ENCODE results near the gene TRIM4.
A peak's percentile ranks its signal among the peaks of the same experiment; 100 is the strongest.
"Not testable (repeated sequence)": the region's sequence is repeated elsewhere in the genome, so short reads cannot be mapped to it uniquely, and the experiment has no call there.

TRIM4 gene

GRCh38 chr7:99943641-99944496, 24.5 kb upstream of the TRIM4 start:
- H3K9me3 ChIP-seq (replicated peaks; ENCODE audit: low read length), result no peaks in the 10 kb centered on the region
- H3K36me3 ChIP-seq (ENCODE audit: insufficient read depth, low read length), result no peaks in the 10 kb centered on the region
- no peak overlapping the region for H3K4me2 ChIP-seq (ENCODE audit: low read length)
- H3K9ac ChIP-seq (ENCODE audit: low read depth, low read length), result no peak overlapping the region
- H3K4me3 ChIP-seq (ENCODE audit: low read length), result no peak overlapping the region
- no peaks in the 10 kb centered on the region for H3K4me1 ChIP-seq (ENCODE audit: control insufficient read depth, insufficient read depth, low read length)
- peaks cover 36% of the 10 kb centered on the region for H3K27me3 ChIP-seq (ENCODE audit: control insufficient read depth, insufficient read depth, low read length)

- Histone ChIP-seq H3K36me3 (ENCODE audit: insufficient read depth, low read length) (no peaks in the 10 kb centered on the region), H3K4me3 (ENCODE audit: low read length) (no peak overlapping the region), H3K9me3 (replicated peaks; ENCODE audit: low read length) (peaks cover 3% of the 10 kb centered on the region), H3K4me1 (ENCODE audit: control insufficient read depth, insufficient read depth, low read length) (no peaks in the 10 kb centered on the region), H3K27me3 (ENCODE audit: control insufficient read depth, insufficient read depth, low read length) (peaks cover 36% of the 10 kb centered on the region), H3K4me2 (ENCODE audit: low read length) (no peak overlapping the region), H3K9ac (ENCODE audit: low read depth, low read length) (no peak overlapping the region)
Measured at GRCh38 chr7:99938296-99938695, 19.0 kb upstream of the TRIM4 start.

- H3K4me1 ChIP-seq (ENCODE audit: control insufficient read depth, insufficient read depth, low read length); H3K36me3 ChIP-seq (ENCODE audit: insufficient read depth, low read length); H3K9me3 ChIP-seq (replicated peaks; ENCODE audit: low read length); H3K9ac ChIP-seq (ENCODE audit: low read depth, low read length); H3K4me2 ChIP-seq (ENCODE audit: low read length); H3K4me3 ChIP-seq (ENCODE audit: low read length): not testable (repeated sequence)
- peaks cover 38% of the 10 kb centered on the region for H3K27me3 ChIP-seq (ENCODE audit: control insufficient read depth, insufficient read depth, low read length)
Measured at GRCh38 chr7:99935009-99935408, 15.7 kb upstream of the TRIM4 start.

GRCh38 chr7:99930376-99930775, 11.0 kb upstream of the TRIM4 start:
- H3K4me2 ChIP-seq (ENCODE audit: low read length), result no peak overlapping the region
- H3K4me3 ChIP-seq (ENCODE audit: low read length), result no peak overlapping the region
- no peak overlapping the region for H3K9ac ChIP-seq (ENCODE audit: low read depth, low read length)
- H3K27me3 ChIP-seq (ENCODE audit: control insufficient read depth, insufficient read depth, low read length), result peaks cover 55% of the 10 kb centered on the region
- H3K4me1 ChIP-seq (ENCODE audit: control insufficient read depth, insufficient read depth, low read length), result peaks cover 4% of the 10 kb centered on the region
- H3K9me3 ChIP-seq (replicated peaks; ENCODE audit: low read length), result no peaks in the 10 kb centered on the region
- H3K36me3 ChIP-seq (ENCODE audit: insufficient read depth, low read length), result no peaks in the 10 kb centered on the region

- no peaks in the 10 kb centered on the region for H3K9me3 ChIP-seq (replicated peaks; ENCODE audit: low read length)
- H3K9ac ChIP-seq (ENCODE audit: low read depth, low read length), result no peak overlapping the region
- H3K27me3 ChIP-seq (ENCODE audit: control insufficient read depth, insufficient read depth, low read length), result peaks cover 50% of the 10 kb centered on the region
- peak overlapping the region; percentile 82 for H3K4me2 ChIP-seq (ENCODE audit: low read length)
- H3K4me3 ChIP-seq (ENCODE audit: low read length), result peak overlapping the region; percentile 61
- H3K36me3 ChIP-seq (ENCODE audit: insufficient read depth, low read length), result no peaks in the 10 kb centered on the region
- peaks cover 4% of the 10 kb centered on the region for H3K4me1 ChIP-seq (ENCODE audit: control insufficient read depth, insufficient read depth, low read length)
Measured at GRCh38 chr7:99929730-99930053, 10.4 kb upstream of the TRIM4 start.

GRCh38 chr7:99928994-99929729, 9.8 kb upstream of the TRIM4 start, which contains the start of gene GJC3:
Gene GJC3, minus strand, starts transcription at chr7:99929620. Its CDS starts 0 bp downstream, at chr7:99929620.
- Histone ChIP-seq H3K4me2 (ENCODE audit: low read length) (peak within 1 kb of the TSS; percentile 82), H3K36me3 (ENCODE audit: insufficient read depth, low read length) (no peaks in the 10 kb centered on the region), H3K4me3 (ENCODE audit: low read length) (peak within 1 kb of the TSS; percentile 61), H3K4me1 (ENCODE audit: control insufficient read depth, insufficient read depth, low read length) (peaks cover 4% of the 10 kb centered on the region), H3K9ac (ENCODE audit: low read depth, low read length) (no peak within 1 kb of the TSS), H3K9me3 (replicated peaks; ENCODE audit: low read length) (no peaks in the 10 kb centered on the region), H3K27me3 (ENCODE audit: control insufficient read depth, insufficient read depth, low read length) (peaks cover 44% of the 10 kb centered on the region)

- Histone ChIP-seq H3K4me3 (ENCODE audit: low read length) (no peak overlapping the region), H3K9ac (ENCODE audit: low read depth, low read length) (no peak overlapping the region), H3K36me3 (ENCODE audit: insufficient read depth, low read length) (no peaks in the 10 kb centered on the region), H3K9me3 (replicated peaks; ENCODE audit: low read length) (no peaks in the 10 kb centered on the region), H3K4me2 (ENCODE audit: low read length) (no peak overlapping the region), H3K27me3 (ENCODE audit: control insufficient read depth, insufficient read depth, low read length) (peaks cover 39% of the 10 kb centered on the region), H3K4me1 (ENCODE audit: control insufficient read depth, insufficient read depth, low read length) (peaks cover 4% of the 10 kb centered on the region)
Measured at GRCh38 chr7:99928188-99928587, 8.9 kb upstream of the TRIM4 start.

- Histone ChIP-seq H3K9me3 (replicated peaks; ENCODE audit: low read length) (no peaks in the 10 kb centered on the region), H3K4me2 (ENCODE audit: low read length) (no peak overlapping the region), H3K27me3 (ENCODE audit: control insufficient read depth, insufficient read depth, low read length) (peaks cover 33% of the 10 kb centered on the region), H3K9ac (ENCODE audit: low read depth, low read length) (no peak overlapping the region), H3K4me1 (ENCODE audit: control insufficient read depth, insufficient read depth, low read length) (peaks cover 4% of the 10 kb centered on the region), H3K4me3 (ENCODE audit: low read length) (no peak overlapping the region), H3K36me3 (ENCODE audit: insufficient read depth, low read length) (no peaks in the 10 kb centered on the region)
Measured at GRCh38 chr7:99927536-99927935, 8.2 kb upstream of the TRIM4 start.

- H3K4me3 ChIP-seq (ENCODE audit: low read length), result no peak overlapping the region
- peaks cover 4% of the 10 kb centered on the region for H3K4me1 ChIP-seq (ENCODE audit: control insufficient read depth, insufficient read depth, low read length)
- no peaks in the 10 kb centered on the region for H3K36me3 ChIP-seq (ENCODE audit: insufficient read depth, low read length)
- H3K9me3 ChIP-seq (replicated peaks; ENCODE audit: low read length), result no peaks in the 10 kb centered on the region
- H3K4me2 ChIP-seq (ENCODE audit: low read length), result no peak overlapping the region
- H3K9ac ChIP-seq (ENCODE audit: low read depth, low read length), result no peak overlapping the region
- H3K27me3 ChIP-seq (ENCODE audit: control insufficient read depth, insufficient read depth, low read length), result peaks cover 27% of the 10 kb centered on the region
Measured at GRCh38 chr7:99926321-99926720, 7.0 kb upstream of the TRIM4 start.

GRCh38 chr7:99923200-99923599, 3.9 kb upstream of the TRIM4 start:
- H3K4me2 ChIP-seq (ENCODE audit: low read length), result no peak overlapping the region
- peaks cover 14% of the 10 kb centered on the region for H3K27me3 ChIP-seq (ENCODE audit: control insufficient read depth, insufficient read depth, low read length)
- no peaks in the 10 kb centered on the region for H3K36me3 ChIP-seq (ENCODE audit: insufficient read depth, low read length)
- H3K9ac ChIP-seq (ENCODE audit: low read depth, low read length), result no peak overlapping the region
- H3K4me3 ChIP-seq (ENCODE audit: low read length), result no peak overlapping the region
- no peaks in the 10 kb centered on the region for H3K9me3 ChIP-seq (replicated peaks; ENCODE audit: low read length)
- H3K4me1 ChIP-seq (ENCODE audit: control insufficient read depth, insufficient read depth, low read length), result peaks cover 2% of the 10 kb centered on the region

GRCh38 chr7:99920149-99920548, 819 bp upstream of the TRIM4 start:
- H3K4me3 ChIP-seq (ENCODE audit: low read length), result peak overlapping the region; percentile 85

GRCh38 chr7:99919814-99920112, 433 bp upstream of the TRIM4 start:
- H3K27me3 ChIP-seq (ENCODE audit: control insufficient read depth, insufficient read depth, low read length), result no peaks in the 10 kb centered on the region
- H3K9ac ChIP-seq (ENCODE audit: low read depth, low read length), result peak overlapping the region; percentile 93

More at GRCh38 chr7:99920149-99920548, 819 bp upstream of the TRIM4 start:
- Histone ChIP-seq H3K27me3 (ENCODE audit: control insufficient read depth, insufficient read depth, low read length) (no peaks in the 10 kb centered on the region), H3K4me2 (ENCODE audit: low read length) (peak overlapping the region; percentile 90), H3K9ac (ENCODE audit: low read depth, low read length) (peak overlapping the region; percentile 93), H3K9me3 (replicated peaks; ENCODE audit: low read length) (no peaks in the 10 kb centered on the region), H3K4me1 (ENCODE audit: control insufficient read depth, insufficient read depth, low read length) (peaks cover 20% of the 10 kb centered on the region), H3K36me3 (ENCODE audit: insufficient read depth, low read length) (peaks cover 15% of the 10 kb centered on the region)

More at GRCh38 chr7:99919814-99920112, 433 bp upstream of the TRIM4 start:
- Histone ChIP-seq H3K4me2 (ENCODE audit: low read length) (peak overlapping the region; percentile 90), H3K36me3 (ENCODE audit: insufficient read depth, low read length) (peaks cover 17% of the 10 kb centered on the region), H3K4me3 (ENCODE audit: low read length) (peak overlapping the region; percentile 85), H3K9me3 (replicated peaks; ENCODE audit: low read length) (no peaks in the 10 kb centered on the region), H3K4me1 (ENCODE audit: control insufficient read depth, insufficient read depth, low read length) (peaks cover 20% of the 10 kb centered on the region)

Measured in skeletal muscle satellite cell (primary cell).